Lung (tissue), 12 donors: ENCODE data around the gene ANXA5. TPM values are rescaled to one million over a fixed set of nuclear protein-coding genes. Genes with fewer than 3 reads are reported as not detected.
"Not testable (repeated sequence)": the region's sequence is repeated elsewhere in the genome, so short reads cannot be mapped to it uniquely, and the experiment has no call there.

Source experiments
- ATAC-seq: fragments of 200-7000 bp; cut with Tn5 transposase; one replicate; pipeline ENCODE4 v1.9.1; 2020; ENCODE audit warnings: moderate number of reproducible peaks; ENCODE audit not compliant: insufficient read depth, low FRiP score
- DNase-seq, 3 donors: peaks; one replicate each; pipeline ENCODE4 v3.0.0-alpha.2; 2013 to 2017
- H3K27ac ChIP-seq, 2 donors: one replicate each; pipeline ENCODE4 v1.5.1; 2013; ENCODE audit warnings: mild to moderate bottlenecking in 2 of 2, moderate library complexity in 2 of 2, control low read depth in 1 of 2, inconsistent platforms in 1 of 2, low read depth in 1 of 2, low read length in 1 of 2
- H3K27me3 ChIP-seq, 3 donors: one replicate each; pipeline ENCODE4 v1.5.1; 2013; ENCODE audit warnings: low read length in 2 of 3; ENCODE audit not compliant: control insufficient read depth in 3 of 3, insufficient read depth in 3 of 3
- H3K36me3 ChIP-seq, 4 donors: one replicate each; pipeline ENCODE4 v1.5.1; 2013; ENCODE audit warnings: low read length in 4 of 4, mild to moderate bottlenecking in 1 of 4, moderate library complexity in 1 of 4; ENCODE audit not compliant: control insufficient read depth in 4 of 4, insufficient read depth in 4 of 4
- H3K4me1 ChIP-seq, 5 donors: one replicate each; pipeline ENCODE4 v1.5.1; 2013; ENCODE audit warnings: low read length in 5 of 5, mild to moderate bottlenecking in 2 of 5, moderate library complexity in 1 of 5; ENCODE audit not compliant: control insufficient read depth in 5 of 5, insufficient read depth in 5 of 5
- H3K4me3 ChIP-seq: one replicate; pipeline ENCODE4 v1.5.1; 2013; ENCODE audit warnings: mild to moderate bottlenecking, control low read depth, moderate library complexity
- H3K9ac ChIP-seq, 2 donors: one replicate each; pipeline ENCODE4 v1.5.1; 2013; ENCODE audit warnings: low read length in 2 of 2, control low read depth in 1 of 2; ENCODE audit not compliant: insufficient read depth in 1 of 2
- H3K9me3 ChIP-seq, 4 donors: one replicate each; pipeline ENCODE4 v1.5.1; 2013; ENCODE audit warnings: low read length in 3 of 4, mild to moderate bottlenecking in 1 of 4, moderate library complexity in 1 of 4; ENCODE audit not compliant: control insufficient read depth in 4 of 4, insufficient read depth in 3 of 4
- WGBS, 2 donors: extraction: QIAGEN DNeasy Blood & Tissue Kit; methylation state at CpG; one replicate each; pipeline ENCODE4 v1.1.7; 2013; 5-methylcytosine and 5-hydroxymethylcytosine counted together
- polyA plus RNA-seq, 2 donors: library from polyadenylated mRNA; stranded (reverse); fragments of 200-250 nt; gene quantifications; one replicate each; pipeline ENCODE4 v1.2.1, GENCODE V29; 2013
- total RNA-seq, 2 donors: library from RNA; depleted of rRNA in 1 of 2; stranded (reverse); fragments of >200 nt in 1 of 2; gene quantifications; one replicate each; pipeline ENCODE4 v1.2.1, GENCODE V29; 2014 to 2021
- TF ChIP-seq, protein P1 (sequence below): IDR thresholded peaks from 2 replicates; pipeline ENCODE4 v1.5.1; 2012; ENCODE audit warnings: mild to moderate bottlenecking; ENCODE audit errors: control extremely low read depth, extremely low read depth
- donor health status: control.
- donor health status: control.
- donor health status: Bipolar disorder and iron deficiency.
- donor health status: healthy.
- donor health status: DM: yes; HTN: yes; CAD: no.

The ANXA5 gene
- total and polyA plus RNA-seq, 4 donors, result 250 to 479 (median 423) TPM

DNA sequence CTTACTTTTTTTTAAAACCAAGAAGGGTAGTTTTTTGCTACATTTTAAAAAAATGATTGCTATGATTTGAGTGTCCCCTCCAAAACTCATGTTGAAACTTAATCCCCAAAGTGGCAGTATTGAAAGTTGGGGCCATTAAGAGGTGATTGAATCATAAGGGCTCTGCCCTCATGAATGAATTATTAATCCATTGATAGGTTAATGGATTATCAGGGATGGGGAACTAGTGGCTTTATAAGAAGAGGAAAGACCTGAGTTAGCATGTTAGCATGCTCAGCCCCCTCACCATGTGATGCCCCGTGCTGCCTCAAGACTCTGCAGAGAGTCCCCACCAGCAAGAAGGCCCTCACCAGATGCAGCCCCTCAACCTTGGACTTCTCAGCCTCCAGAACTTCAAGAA is 37.2 kb upstream of the ANXA5 start:
- Histone ChIP-seq H3K9me3 (no peaks in the 10 kb centered on the region), H3K4me1 (peaks cover 0 to 17% (median 4%) of the 10 kb centered on the region in 5 donors), H3K27ac (no peak overlapping the region), H3K36me3 (no peaks in the 10 kb centered on the region), H3K4me3 (no peak overlapping the region), H3K9ac (no peak overlapping the region), H3K27me3 (no peaks in the 10 kb centered on the region)
- TF ChIP-seq, protein P1, sequence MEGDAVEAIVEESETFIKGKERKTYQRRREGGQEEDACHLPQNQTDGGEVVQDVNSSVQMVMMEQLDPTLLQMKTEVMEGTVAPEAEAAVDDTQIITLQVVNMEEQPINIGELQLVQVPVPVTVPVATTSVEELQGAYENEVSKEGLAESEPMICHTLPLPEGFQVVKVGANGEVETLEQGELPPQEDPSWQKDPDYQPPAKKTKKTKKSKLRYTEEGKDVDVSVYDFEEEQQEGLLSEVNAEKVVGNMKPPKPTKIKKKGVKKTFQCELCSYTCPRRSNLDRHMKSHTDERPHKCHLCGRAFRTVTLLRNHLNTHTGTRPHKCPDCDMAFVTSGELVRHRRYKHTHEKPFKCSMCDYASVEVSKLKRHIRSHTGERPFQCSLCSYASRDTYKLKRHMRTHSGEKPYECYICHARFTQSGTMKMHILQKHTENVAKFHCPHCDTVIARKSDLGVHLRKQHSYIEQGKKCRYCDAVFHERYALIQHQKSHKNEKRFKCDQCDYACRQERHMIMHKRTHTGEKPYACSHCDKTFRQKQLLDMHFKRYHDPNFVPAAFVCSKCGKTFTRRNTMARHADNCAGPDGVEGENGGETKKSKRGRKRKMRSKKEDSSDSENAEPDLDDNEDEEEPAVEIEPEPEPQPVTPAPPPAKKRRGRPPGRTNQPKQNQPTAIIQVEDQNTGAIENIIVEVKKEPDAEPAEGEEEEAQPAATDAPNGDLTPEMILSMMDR, result no peak
- no peak for ATAC-seq
- WGBS, 2 donors, result 91 to 100% methylated on average over 1 of the region's 1 CpG
- DNase-seq, result no peak

DNA sequence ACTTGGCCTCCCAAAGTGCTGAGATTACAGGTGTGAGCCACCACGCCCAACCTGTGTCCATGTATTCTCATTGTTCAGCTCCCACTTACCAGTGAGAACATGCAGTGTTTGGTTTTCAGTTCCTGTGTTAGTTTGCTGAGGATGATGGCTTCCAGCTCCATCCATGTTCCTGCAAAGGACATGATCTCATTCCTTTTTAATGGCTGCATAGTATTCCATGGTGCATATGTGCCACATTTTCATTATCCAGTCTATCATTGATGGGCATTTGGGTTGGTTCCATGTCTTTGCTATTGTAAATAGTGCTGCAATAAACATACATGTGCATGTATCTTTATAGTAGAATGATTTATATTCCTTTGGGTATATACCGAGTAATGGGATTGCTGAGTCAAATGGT is 33.0 kb upstream of the ANXA5 start:
- H3K9ac ChIP-seq, H3K4me3 ChIP-seq, H3K27me3 ChIP-seq, H3K27ac ChIP-seq, ATAC-seq, DNase-seq, H3K36me3 ChIP-seq, H3K9me3 ChIP-seq, H3K4me1 ChIP-seq: not testable (repeated sequence)
- WGBS, 2 donors, result 97 to 100% methylated on average over 2 of the region's 2 CpGs

- no peaks in the 10 kb centered on the region for H3K9me3 ChIP-seq
- no peak for ATAC-seq
- H3K4me3 ChIP-seq, result no peak overlapping the region
- 60 to 66% methylated on average over 3 of the region's 3 CpGs for WGBS, 2 donors
- no peaks in the 10 kb centered on the region for H3K36me3 ChIP-seq
- no peak overlapping the region for H3K9ac ChIP-seq
- H3K4me1 ChIP-seq, result no peaks in the 10 kb centered on the region
- TF ChIP-seq, protein P1, result no peak
- no peak overlapping the region for H3K27ac ChIP-seq
- H3K27me3 ChIP-seq, result no peaks in the 10 kb centered on the region
- no peak for DNase-seq
Measured at GRCh38 chr4:121728798-121729226, 32.0 kb upstream of the ANXA5 start.

- TF ChIP-seq, protein P1, result no peak
- no peaks in the 10 kb centered on the region for H3K27me3 ChIP-seq
- no peaks in the 10 kb centered on the region for H3K4me1 ChIP-seq
- H3K9me3 ChIP-seq, result no peaks in the 10 kb centered on the region
- H3K27ac ChIP-seq, result no peak overlapping the region
- WGBS, 2 donors, result 88 to 89% methylated on average over 4 of the region's 4 CpGs
- ATAC-seq, result no peak
- H3K9ac ChIP-seq, result no peak overlapping the region
- no peak for DNase-seq
- H3K4me3 ChIP-seq, result no peak overlapping the region
- no peaks in the 10 kb centered on the region for H3K36me3 ChIP-seq
Measured at GRCh38 chr4:121728066-121728465, 31.3 kb upstream of the ANXA5 start.
